DLD1 (cell line): Measurements from ENCODE around the gene HDAC9.

Experiments
- in situ Hi-C: cut with HindIII; loops from 2 replicates; pipeline ENCODE4 v1.10.0; 2017; ENCODE audit warnings: low sequenced_read_pairs

The HDAC9 gene

DNA sequence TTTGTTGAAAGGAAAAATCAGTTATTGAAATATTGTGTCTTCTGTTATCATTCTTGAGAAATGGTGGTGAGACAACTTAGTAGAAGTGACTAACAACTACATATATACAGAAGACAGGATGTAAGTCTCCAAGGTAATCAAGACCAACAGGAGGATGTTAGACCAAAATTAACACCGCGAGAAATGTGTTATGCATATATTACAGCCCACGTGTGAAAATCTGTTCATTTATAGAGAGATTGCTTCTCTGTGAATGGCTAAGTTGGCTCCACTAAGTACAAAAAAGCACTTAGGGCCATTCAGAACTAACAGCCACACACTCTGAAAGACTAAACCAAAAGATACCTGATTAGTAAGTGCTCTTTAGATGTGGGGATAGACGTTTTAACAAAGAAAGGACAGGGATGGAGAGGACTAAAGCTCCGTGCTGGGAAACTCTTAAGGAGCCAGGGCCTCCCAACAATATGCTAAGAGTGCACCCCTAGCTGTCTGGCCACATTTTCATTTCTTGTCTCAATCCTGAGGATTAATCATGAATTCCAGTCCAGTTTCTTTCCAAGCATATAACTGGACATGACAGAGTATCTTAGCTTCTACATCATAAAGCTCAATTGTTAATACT is 26.5 kb downstream of the HDAC9 start:
- in situ Hi-C loops, result no loop called here

DNA sequence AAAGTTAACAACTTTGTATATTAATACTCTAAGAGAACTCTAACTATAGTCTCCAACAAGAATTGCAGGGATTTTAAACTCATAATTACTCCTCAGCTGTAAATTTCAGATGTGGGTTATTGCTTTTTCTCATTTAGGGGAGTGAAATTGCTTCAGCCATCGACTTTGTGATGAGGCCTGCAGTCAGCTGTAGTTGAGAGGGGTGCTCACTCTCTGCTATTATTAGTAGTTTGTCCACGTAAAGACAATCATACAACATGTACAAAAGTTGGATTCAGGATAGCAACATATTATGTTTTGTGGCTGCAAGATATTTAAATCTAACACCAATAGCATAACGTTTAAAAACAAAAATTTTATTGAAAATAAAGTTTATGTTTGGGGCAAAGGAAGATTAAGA is 28.7 kb downstream of the HDAC9 start:
- in situ Hi-C loops, result no loop called here

DNA sequence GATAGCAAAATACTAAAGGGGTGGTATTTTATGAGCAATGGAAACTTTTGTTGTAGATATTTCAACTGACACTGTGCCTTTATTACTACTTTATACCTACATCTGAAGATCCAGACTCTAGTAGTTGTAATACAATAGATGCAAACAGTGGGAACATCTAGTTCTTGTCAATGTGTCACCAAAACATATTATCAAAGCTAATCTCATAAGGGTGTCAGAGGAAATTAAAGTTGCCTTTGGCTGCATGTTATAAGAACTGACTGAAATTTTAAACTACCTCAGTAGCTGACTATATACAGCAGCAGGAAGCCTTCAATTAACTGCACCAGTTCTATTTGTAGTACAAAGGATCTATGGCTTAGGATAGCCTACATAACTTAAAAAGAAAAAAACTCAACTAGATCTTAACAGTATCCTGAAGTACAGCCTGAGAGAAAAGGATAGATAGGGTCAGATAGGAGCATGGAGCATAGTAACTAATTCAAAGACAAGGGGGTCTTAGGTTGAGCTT is 30.9 kb downstream of the HDAC9 start:
- in situ Hi-C loops, result no loop called here

DNA sequence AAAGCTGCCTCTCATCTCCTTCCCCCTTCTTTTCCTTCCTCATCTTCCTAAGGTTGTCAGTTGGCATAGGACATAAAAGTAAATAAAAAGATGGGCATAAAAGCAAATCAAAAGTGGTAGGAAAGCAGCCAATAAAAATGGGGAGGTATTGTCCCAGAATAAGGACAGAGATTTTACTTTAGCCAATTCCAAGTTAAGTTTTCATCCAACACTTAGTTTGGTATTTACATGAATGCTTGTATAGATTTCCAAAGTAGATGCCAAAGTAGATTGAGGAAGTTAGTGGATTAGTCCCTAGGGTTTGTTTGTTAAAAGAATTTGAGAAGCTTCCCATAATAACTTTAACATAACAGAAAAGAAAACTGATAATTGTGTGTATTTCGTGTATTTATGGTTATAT is 33.7 kb downstream of the HDAC9 start:
- in situ Hi-C loops, result no loop called here

DNA sequence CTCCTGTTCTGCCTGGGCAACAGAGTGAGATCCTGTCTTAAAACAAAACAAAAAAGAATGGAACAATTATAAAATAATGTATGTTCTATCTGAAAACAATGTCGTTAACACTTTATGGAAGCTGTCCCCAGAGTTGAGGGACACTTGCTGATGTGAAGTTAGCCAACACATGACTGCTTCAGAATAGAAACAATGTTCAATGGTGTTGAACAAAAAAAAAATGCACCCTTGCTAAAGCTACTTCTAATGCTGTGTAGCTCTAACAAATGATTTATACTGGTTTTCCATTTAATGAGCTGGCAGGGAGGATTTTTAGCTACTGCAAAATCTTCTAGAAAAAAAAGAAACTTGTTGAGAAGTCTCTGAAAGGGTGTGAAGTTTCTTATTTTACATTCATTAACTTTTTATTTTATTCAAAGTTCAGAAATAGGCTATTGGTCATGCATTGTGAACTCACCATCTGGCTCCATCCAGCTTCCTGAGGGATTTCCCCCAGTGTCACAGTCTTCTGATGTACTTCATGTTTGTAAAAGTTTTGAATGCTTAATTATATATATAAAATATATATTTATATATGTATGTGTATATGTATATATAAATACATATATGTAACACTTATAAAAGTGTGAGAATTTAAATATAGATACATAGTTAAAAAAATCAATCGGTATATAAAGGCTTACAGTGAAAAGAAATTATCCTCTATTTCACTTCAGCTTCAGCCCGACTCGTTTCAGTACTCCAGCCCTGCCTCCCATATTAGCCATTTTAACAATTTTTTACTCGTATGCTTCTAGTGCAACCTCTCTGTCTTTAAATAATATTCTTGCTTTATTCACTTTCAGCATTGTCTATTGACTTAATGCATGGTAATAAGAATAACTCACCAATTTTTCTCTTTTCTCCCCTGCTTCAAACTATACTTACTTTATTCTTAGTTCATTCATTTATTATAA is 35.0 kb downstream of the HDAC9 start:
- in situ Hi-C loops, result no loop called here

DNA sequence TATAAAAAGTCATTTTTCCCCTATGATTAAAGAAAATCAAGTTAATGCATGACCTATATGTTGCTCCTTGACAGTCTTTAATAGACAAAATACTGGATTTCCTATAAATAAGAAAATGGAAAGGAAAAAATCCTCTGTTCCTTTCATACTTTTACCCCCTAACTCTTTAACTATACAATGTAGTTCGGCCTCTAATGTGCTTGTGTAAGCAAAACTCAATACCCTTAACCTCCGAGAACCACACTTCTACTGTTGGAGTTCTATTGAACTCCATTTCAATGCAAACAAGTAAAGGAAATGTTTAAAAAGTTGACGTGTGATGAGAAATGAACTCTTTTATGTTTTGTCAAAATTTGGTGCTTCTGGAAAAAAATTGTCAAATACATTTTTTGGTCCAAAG is 36.0 kb downstream of the HDAC9 start:
- in situ Hi-C loops, result no loop called here

DNA sequence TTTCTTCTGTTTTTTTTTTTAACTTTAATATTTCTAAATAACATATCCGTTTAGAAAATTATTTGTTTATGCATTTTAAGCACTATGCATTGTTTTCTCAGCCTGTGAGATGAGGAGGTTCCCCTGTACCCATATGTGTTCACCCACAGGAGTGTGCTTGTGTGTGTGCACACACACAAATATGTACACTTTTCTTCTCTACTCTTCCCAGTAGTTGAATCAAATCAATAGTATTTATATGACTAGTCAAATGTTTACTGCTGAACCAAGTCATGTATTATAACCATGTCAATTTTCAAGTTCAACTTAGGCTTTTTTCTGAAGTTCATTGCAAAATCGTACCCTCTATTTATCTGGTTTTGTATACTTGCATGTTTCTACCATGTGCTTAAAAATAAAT is 37.3 kb downstream of the HDAC9 start:
- in situ Hi-C loops, result no loop called here

DNA sequence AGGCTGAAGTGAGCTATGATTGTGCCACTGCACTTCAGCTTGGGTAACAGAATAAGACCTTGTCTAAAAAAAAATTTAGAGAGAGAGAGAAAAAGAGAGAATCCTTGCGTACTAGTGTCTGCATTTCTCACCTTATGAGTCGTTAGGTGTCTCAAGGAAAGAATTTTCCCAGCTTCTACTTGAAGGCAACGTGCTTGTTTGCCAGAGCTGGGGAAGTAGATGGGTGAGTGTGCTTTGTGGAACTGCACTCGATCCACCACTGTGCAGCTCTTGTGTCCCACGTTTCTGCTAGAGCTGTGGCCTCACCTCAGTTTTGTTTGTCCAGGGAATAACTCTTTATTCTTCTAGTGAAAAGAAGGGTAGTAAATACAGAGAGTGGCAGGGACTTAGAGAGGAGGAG is 38.9 kb downstream of the HDAC9 start:
- in situ Hi-C loops, result no loop called here

DNA sequence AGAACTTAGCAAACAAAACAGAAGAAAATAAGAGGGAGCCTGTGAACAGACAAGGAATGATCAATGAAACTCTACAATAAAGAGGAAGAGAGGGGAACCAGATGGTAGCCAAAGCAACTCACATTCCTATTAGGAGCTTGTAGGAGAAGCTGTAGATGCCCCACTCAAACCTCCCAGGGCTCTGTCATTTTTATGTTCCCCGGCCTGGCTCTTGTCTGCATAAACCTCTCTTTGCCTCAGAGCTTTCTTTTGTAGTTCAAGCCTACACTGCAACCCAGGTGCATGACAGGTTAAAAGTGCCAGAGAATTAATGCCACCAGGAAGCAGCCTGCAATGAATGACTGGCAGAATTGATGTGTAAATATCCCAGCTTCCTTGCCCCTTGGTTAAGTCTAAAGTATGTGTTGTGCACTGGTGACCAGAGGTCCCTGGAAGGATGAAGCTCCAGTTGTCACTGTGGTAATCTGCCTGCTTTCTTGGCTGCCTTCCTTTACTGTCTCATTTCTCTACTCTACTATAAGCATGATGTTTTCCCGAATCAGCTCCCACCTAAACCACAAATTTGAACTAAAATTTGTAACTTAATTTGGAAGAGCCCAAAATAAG is 40.4 kb downstream of the HDAC9 start:
- in situ Hi-C loops, result no loop called here

DNA sequence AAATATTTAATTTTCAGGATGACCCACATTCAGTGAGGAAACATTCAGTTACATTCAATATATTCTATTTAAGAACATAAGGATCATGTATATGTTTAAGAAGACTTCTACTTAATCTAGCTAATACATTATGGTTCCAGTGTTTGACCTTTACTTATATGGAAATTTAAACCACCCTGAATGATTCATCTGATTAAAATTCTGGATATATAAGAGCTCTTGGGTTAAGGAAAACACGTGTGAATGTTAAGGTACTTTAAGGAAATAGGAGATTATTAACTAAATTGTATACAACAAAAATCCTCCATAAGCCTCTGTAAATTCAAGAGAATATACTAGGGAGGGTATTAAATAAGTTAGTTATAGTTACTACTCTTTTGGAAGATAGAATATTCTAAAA is 40.9 kb downstream of the HDAC9 start:
- in situ Hi-C loops, result no loop called here

DNA sequence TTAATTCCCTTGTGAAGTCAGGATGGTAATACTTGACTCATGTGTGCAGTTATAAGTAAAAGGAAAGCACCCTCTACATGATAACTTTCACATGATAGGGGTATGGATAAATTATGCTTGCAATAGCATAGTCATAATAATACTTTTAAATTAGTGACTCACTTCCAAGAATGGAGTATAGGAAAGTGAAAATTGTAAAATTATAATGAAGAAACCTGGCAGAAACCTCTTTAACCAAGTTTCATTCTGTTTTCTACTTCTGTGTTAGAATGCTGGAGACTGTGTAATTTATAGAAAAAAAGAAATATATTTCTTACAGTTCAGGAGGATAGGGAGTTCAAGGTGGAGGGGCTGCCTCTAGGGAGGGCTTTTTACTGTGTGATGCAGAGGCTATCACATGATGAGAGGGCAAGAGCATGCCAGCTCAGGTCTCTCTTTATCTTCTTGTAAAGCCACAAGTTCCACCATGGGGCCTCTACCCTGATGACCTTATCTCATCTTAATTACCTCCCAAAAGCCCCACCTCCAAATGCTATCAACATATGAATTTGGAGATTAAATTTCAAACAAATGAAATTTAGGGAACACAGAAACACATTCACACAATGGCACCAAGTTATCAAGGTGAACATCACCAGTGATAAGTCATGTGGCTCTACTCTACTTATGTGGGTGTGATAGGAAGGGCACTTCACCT is 43.2 kb downstream of the HDAC9 start:
- in situ Hi-C loops, result no loop called here

DNA sequence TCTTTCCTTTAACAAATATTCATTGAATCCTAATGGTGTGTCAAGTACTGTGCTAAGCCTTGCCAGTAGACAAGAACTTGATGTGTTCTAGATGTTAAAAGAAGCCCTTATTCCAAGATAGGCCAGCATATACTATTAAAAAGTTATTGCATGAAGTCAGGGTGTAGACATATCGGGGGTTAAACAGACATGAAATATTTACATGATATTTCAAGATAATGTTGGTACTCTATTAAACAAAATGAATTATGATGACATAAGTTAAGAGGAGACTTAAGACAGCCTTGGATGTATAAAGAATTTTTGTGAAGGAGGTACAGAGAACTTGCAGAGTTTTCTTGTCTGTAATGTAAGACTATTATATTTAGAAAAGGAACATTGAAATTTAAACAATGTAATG is 44.8 kb downstream of the HDAC9 start:
- in situ Hi-C loops, result no loop called here

DNA sequence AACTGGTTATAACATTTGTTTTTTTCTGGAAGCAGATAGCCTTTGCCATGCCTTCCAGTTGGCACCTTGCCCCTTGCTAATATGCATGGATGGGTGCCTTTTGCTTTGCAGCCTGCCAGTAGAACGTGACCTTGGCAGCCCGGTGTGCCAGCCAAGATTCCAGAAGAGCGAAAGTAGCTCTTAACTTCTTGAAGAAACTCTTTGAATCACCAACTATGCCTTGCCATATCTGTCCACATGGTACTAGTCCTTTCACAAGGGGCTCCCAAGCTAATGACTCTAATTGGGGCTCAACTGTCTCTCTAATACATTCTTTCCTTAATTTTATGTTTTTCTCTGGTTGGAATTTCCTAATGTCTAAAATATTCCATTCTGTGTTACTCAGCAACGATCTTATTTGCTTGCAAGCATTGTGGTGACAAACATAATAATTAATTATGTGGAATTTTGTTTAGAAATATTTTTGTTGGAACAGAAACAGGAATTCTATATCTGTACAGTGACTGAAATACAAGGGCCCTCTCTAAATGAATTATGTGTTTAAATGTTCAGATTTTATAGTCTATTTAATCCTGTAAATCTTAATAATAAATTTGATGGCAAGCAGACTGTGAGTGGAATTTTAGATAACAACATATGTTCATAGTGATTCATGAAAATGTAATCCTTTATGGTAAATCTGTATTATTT is 45.8 kb downstream of the HDAC9 start:
- in situ Hi-C loops, result no loop called here

DNA sequence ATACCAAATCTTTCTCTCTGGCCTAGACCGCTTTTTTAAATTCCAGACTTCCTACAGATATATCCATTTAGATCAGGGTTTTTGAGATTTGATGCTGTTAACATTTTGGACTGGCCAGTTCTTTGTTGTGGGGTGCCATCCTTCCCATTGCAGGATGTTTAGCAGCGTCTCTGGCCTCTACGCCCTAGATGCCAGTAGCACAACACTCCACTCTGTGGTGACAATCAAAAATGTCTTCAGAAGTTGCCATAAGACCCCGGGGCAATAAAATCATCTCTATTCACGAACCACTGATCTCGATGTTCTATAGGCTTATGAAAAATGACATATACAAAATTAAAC is 46.3 kb downstream of the HDAC9 start:
- in situ Hi-C loops, result no loop called here

DNA sequence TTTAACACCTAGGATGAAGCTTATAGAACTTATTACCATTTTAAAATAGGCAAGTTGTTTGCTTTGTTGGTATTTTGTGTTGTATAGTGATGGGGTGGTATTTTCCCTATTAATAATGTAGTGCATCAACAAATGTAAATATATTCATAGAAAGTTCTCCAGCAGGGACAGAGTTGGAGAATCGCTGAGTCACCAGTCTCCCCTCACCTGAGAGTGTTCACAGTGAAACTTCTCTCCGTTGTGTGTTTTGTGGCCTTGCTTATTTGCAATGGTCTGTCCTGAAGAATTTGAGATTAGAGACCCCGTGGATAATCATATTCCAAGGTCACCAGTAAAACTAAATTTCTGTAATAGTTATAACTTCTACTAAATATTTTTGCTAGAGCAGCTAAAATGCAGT is 51.0 kb downstream of the HDAC9 start:
- in situ Hi-C loops, result no loop called here

DNA sequence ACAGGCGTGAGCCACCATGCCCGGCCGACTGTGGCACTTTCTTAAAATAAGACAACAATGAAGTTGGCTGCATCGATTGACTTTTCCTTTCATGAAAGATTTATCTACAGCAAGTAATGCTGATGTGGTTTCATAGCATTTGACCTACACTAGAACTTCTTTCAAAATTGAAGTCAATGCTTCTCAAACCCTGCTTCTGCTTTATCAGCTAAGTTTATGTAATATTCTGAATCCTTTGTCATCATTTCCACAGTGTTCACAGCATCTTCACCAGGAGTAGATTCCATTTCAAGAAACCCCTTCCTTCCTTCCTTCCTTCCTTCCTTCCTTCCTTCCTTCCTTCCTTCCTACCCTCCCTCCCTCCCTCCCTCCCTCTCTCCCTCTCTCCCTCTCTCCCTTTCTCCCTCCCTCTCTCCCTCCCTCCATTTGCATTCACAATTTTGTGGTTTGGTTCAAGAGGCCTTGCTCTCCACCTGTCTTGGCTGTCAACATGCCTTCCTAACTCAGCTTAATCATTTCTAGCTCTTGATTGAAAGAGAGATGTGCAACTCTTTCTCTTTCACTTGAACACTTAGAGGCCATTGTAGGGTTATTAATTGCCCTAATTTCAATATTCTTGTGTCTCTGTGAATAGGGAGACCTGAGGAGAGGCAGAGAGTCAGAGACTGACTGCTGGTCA is 52.1 kb downstream of the HDAC9 start:
- in situ Hi-C loops, result no loop called here

DNA sequence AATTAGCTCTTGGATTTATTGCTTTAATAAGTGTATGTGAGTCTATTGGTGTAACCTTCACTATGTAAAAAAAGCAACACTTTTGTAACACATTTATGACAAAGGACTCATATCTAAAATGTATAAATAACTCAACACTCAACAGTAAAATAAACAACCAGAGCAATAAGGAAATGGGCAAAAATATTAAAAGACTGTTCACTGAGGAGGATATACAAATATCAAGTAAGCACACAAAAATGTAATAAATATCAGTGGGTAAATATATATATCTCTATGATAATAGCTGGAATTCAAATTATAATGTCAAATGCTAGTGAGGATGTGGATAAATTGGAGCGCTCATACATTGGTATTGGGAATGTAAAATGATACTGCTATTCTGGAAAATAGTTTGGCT is 53.0 kb downstream of the HDAC9 start:
- in situ Hi-C loops, result no loop called here

DNA sequence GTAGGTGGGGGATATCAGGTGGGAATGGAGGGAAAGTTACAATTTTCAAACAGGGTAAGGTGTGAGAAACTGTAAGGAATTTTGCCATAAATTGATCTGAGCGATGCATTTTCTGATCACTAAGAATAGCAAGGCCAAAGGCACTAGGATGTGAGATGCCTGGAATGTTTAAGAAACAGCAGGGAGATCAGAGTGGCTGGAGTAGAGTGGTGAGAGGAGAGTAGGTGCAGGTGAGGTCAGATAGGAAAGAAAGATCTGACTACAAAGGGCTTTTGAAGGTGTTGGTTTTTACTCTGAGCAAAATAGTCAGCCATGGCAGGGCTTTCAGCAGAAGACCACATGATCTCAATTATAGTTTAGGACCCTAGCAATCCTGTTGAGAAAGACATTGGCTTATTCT is 55.0 kb downstream of the HDAC9 start:
- in situ Hi-C loops, result loop anchor here (25.0 kb wide), 1 partner anchor 188 kb away; no protein-coding TSS in a partner anchor

DNA sequence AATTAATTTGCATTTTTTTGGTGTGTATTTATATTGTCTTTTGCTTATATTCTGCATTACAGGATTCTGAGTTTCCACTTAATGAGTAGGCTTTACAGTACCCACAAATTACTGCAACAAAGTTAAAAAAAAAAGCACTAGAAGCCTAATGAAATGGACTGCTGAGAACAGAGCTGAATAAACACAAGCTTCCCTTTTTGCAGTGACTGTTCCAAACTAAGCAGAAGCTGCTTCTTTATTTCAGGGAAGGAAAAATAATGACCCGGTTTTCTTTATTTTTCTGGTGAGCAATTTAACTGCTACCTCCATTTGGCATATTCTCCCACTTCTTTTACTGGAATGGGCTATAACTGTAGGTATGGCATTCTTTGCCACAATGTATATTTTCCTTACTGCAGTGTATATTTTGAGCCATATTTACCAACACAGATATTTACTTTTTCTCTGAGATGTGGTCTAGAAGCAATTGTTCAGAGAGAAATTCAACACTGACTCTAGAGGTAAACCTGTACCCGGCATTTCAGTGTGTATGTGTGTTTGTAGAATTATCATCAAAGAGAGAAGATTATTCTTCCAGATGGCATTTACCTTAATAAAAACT is 56.9 kb downstream of the HDAC9 start:
- in situ Hi-C loops, result loop anchor here (25.0 kb wide), 1 partner anchor 190 kb away; no protein-coding TSS in a partner anchor
